ENCODE data around the gene COMP.

- TF ChIP-seq CTCF (conservative IDR thresholded peaks at IDR 0.05), result no peak
- TF ChIP-seq EZH2 (IDR thresholded peaks at IDR 0.05; ENCODE audit: low read depth), result no peak
These were observed 14.4 kb downstream of the COMP start for GRCh38 chr19:18776736-18777135.
